ENCODE measurements around the gene NUP210L. TPM values are rescaled to one million over a fixed set of nuclear protein-coding genes. Genes with fewer than 3 reads are reported as not detected.

Gene NUP210L
- polyA plus RNA-seq, 3 donors: 0.03 TPM; not detected in 2

- intact Hi-C loops (cut with micrococcal nuclease): loop anchor here in 1 of 2 donors (10.0 kb wide), 1 partner anchor 61 kb away; no protein-coding TSS in a partner anchor
Measured at GRCh38 chr1:154186177-154186576, 31.3 kb upstream of the NUP210L start.

More at GRCh38 chr1:154186177-154186576, 31.3 kb upstream of the NUP210L start:
- peak; percentile 84 for TF ChIP-seq CTCF (IDR thresholded peaks at IDR 0.05)
- peaks cover 21% of the 10 kb centered on the region for H3K4me1 Mint-ChIP-seq
- peaks cover 18% of the 10 kb centered on the region for H4K20me1 ChIP-seq (ENCODE audit: insufficient read depth, low read length)
- H3K36me3 Mint-ChIP-seq: peaks cover 5 to 12% of the 10 kb centered on the region in 2 donors
- no peaks in the 10 kb centered on the region for H3K9me3 ChIP-seq (replicated peaks in 1 of 2; ENCODE audit: control insufficient read depth in 1 of 2, insufficient read depth in 1 of 2, low read length in 2 of 2)
- no peak overlapping the region for H3K9ac ChIP-seq (ENCODE audit: insufficient read depth, low read length, poor library complexity, severe bottlenecking)
- no peak overlapping the region for H3K27ac Mint-ChIP-seq
- peaks cover 28% of the 10 kb centered on the region for H3K79me2 ChIP-seq (ENCODE audit: insufficient read depth, low read length)
- no peaks in the 10 kb centered on the region for H3K27me3 ChIP-seq (ENCODE audit: control insufficient read depth in 2 of 2, insufficient read depth in 2 of 2, low read length in 2 of 2)
- H3K4me1 ChIP-seq (ENCODE audit: control insufficient read depth in 1 of 2, insufficient read depth in 2 of 2, low read length in 2 of 2): peaks cover 15 to 25% of the 10 kb centered on the region in 2 donors
- no peaks in the 10 kb centered on the region for H3K36me3 ChIP-seq (replicated peaks in 1 of 2; ENCODE audit: control insufficient read depth in 1 of 2, insufficient read depth in 2 of 2, low read length in 2 of 2)
- H2AFZ ChIP-seq (ENCODE audit: insufficient read depth, low read depth, low read length, poor library complexity, severe bottlenecking): no peak overlapping the region
- H3K4me2 ChIP-seq (replicated peaks; ENCODE audit: extremely low read depth, low read length, poor library complexity, severe bottlenecking): no peak overlapping the region
- no peak overlapping the region for H3K27ac ChIP-seq (ENCODE audit: low read depth in 1 of 2, low read length in 2 of 2)
- peaks cover 0 to 4% (median 0%) of the 10 kb centered on the region in 3 donors for H3K27me3 Mint-ChIP-seq (ENCODE audit: low read depth in 3 of 3)
- peak; percentile 44 to 57 (median 55) for DNase-seq
- no peak overlapping the region for H3K4me3 ChIP-seq (replicated peaks in 1 of 3; ENCODE audit: low read depth in 2 of 3, low read length in 3 of 3)
- no CpG with 5 or more reads among the region's 1 CpG for WGBS (ENCODE audit: insufficient coverage)
- H3K9me3 Mint-ChIP-seq: peaks cover 0 to 4% (median 0%) of the 10 kb centered on the region in 7 donors
- H3K4me3 Mint-ChIP-seq: no peak overlapping the region

Measured in CD14-positive monocyte (primary cell).